Amniotic stem cell (primary cell): Measurements from ENCODE around the gene ARVCF.
A peak's percentile ranks its signal among the peaks of the same experiment; 100 is the strongest.

Experiments
- DNase-seq: peaks from one replicate; lab custom pipeline; 2025; lab: John Stamatoyannopoulos, UW

The ARVCF gene

GRCh38 chr22:20016734-20017621 lies at the start of gene ARVCF:
Gene ARVCF (minus strand): TSS chr22:20016823. CDS start chr22:19990794, 26,029 bp downstream.
- DNase-seq: peak; percentile 73

GRCh38 chr22:20065896-20066616 lies 49.4 kb upstream of the ARVCF start:
- no peak for DNase-seq

- DNase-seq: no peak
Measured at GRCh38 chr22:20064545-20065262, 48.1 kb upstream of the ARVCF start.

GRCh38 chr22:20064140-20064480 lies 47.5 kb upstream of the ARVCF start:
- no peak for DNase-seq

GRCh38 chr22:20063271-20064139 lies 46.9 kb upstream of the ARVCF start:
- DNase-seq: no peak

- no peak for DNase-seq
Measured at GRCh38 chr22:20062766-20063083, 46.1 kb upstream of the ARVCF start.

GRCh38 chr22:20062043-20062765 lies 45.6 kb upstream of the ARVCF start:
- DNase-seq: no peak

GRCh38 chr22:20061481-20061861 lies 44.8 kb upstream of the ARVCF start:
- no peak for DNase-seq

- no peak for DNase-seq
Measured at GRCh38 chr22:20060700-20061480, 44.3 kb upstream of the ARVCF start.

- DNase-seq: no peak
Measured at GRCh38 chr22:20058989-20059770, 42.6 kb upstream of the ARVCF start.

- DNase-seq: no peak
Measured at GRCh38 chr22:20057596-20058268, 41.1 kb upstream of the ARVCF start.

GRCh38 chr22:20056696-20057386 lies 40.2 kb upstream of the ARVCF start:
- DNase-seq: no peak

- no peak for DNase-seq
Measured at GRCh38 chr22:20056161-20056560, 39.5 kb upstream of the ARVCF start.

GRCh38 chr22:20055654-20056053 lies 39.0 kb upstream of the ARVCF start:
- DNase-seq: no peak

- no peak for DNase-seq
Measured at GRCh38 chr22:20055144-20055543, 38.5 kb upstream of the ARVCF start.

GRCh38 chr22:20054485-20054884 lies 37.9 kb upstream of the ARVCF start:
- no peak for DNase-seq

- DNase-seq: no peak
Measured at GRCh38 chr22:20054034-20054427, 37.4 kb upstream of the ARVCF start.

GRCh38 chr22:20053407-20054033 lies 36.9 kb upstream of the ARVCF start:
- no peak for DNase-seq
